GM19438 (cell line): ENCODE data around the gene FAHD1.

Experiments used
- ATAC-seq: cut with Tn5 transposase; IDR thresholded peaks from one replicate; pipeline ENCODE4 v1.9.1; 2021; ENCODE audit warnings: low read depth; ENCODE audit not compliant: unreplicated experiment

FAHD1 gene

DNA sequence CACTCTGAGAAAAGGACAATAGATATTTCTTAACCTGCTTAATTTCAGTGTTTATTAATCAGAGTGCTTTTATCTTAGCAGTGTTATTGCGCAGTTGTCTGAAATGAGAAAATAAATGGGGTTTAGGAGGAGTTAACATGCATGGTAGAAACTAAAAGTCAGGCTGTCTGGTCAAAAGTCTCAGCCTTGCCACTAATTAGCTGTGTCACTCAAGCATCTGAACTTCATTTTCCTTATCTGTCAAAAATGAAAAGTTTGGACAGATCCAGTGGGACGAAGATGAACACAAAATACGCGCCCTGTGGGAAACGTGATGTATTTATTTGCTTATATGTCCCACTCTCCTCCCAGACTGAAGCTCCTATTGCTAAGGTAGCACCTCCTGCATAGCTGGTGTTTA, 51.2 kb downstream of the FAHD1 start:
- ATAC-seq: no peak
